Stimulated activated CD8-positive, alpha-beta memory T cell treated with anti-CD3 and anti-CD28 coated beads, Interleukin-15, amount 100 ng/mL, for 1 hour (primary cell): ENCODE measurements around the gene CARD14.

Experiments used
- DNase-seq: peaks from one replicate; pipeline ENCODE4 v3.0.0-alpha.2; 2020; ENCODE audit warnings: low read depth

Gene CARD14

GRCh38 chr17:80169784-80170500 is at the start of gene CARD14:
Gene CARD14 (plus strand): TSS chr17:80170030. CDS start chr17:80181439, 11,409 bp downstream.
- no peak for DNase-seq

GRCh38 chr17:80122026-80122575 is 47.7 kb upstream of the CARD14 start:
- DNase-seq: no peak

- DNase-seq: no peak
Observed at GRCh38 chr17:80122926-80123505, 46.8 kb upstream of the CARD14 start.

- DNase-seq: no peak
Observed at GRCh38 chr17:80123791-80124190, 46.0 kb upstream of the CARD14 start.

- no peak for DNase-seq
Observed at GRCh38 chr17:80124351-80124981, 45.4 kb upstream of the CARD14 start.

GRCh38 chr17:80125656-80126448 is 44.0 kb upstream of the CARD14 start:
- DNase-seq: no peak

- DNase-seq: no peak
Observed at GRCh38 chr17:80126449-80126715, 43.4 kb upstream of the CARD14 start.

GRCh38 chr17:80129006-80129565 is 40.7 kb upstream of the CARD14 start:
- no peak for DNase-seq

GRCh38 chr17:80130992-80131391 is 38.8 kb upstream of the CARD14 start:
- DNase-seq: no peak

GRCh38 chr17:80132906-80133625 is 36.8 kb upstream of the CARD14 start:
- DNase-seq: no peak

GRCh38 chr17:80133626-80133970 is 36.2 kb upstream of the CARD14 start:
- DNase-seq: no peak

- DNase-seq: no peak
Observed at GRCh38 chr17:80137131-80137530, 32.7 kb upstream of the CARD14 start.

- DNase-seq: no peak
Observed at GRCh38 chr17:80138856-80139426, 30.9 kb upstream of the CARD14 start.

- no peak for DNase-seq
Observed at GRCh38 chr17:80141463-80142165, 28.2 kb upstream of the CARD14 start.

- no peak for DNase-seq
Observed at GRCh38 chr17:80142929-80143328, 26.9 kb upstream of the CARD14 start.

GRCh38 chr17:80145076-80146075 is 24.5 kb upstream of the CARD14 start:
- DNase-seq: no peak

GRCh38 chr17:80146121-80147034 is 23.5 kb upstream of the CARD14 start:
- DNase-seq: no peak
